K562 (cell line): ENCODE results near the gene LDB1. TPM values are rescaled to one million over a fixed set of nuclear protein-coding genes. Genes with fewer than 3 reads are reported as not detected.

ENCODE experiments used
- BRD9 ChIP-seq: fragments of 450-650 bp; IDR thresholded peaks from 2 replicates; pipeline ENCODE4 v1.6.1; 2018; ENCODE audit warnings: low read depth; ENCODE audit not compliant: partially characterized antibody
- CEBPB ChIP-seq: fragments of 450-650 bp; IDR thresholded peaks from 2 replicates; pipeline ENCODE4 v1.6.1; 2016; ENCODE audit warnings: missing genetic modification characterization, missing compliant biosample characterization
- E2F1 ChIP-seq: sonication (generic); formaldehyde crosslinking; IDR thresholded peaks from 2 replicates; pipeline ENCODE4 v1.8.1; 2023; ENCODE audit warnings: mild to moderate bottlenecking, missing genetic modification reagents, moderate library complexity
- FOXK2 ChIP-seq, 2 experiments: fragments of 450-650 bp; IDR thresholded peaks in 1 of 2; conservative IDR thresholded peaks in 1 of 2; 2 replicates each; pipeline ENCODE4 v1.6.1; 2016; ENCODE audit warnings: low read depth in 2 of 2, mild to moderate bottlenecking in 1 of 2
- GABPA ChIP-seq: fragments of 200-800 bp; sonication (Bioruptor generic); conservative IDR thresholded peaks from 2 replicates; pipeline ENCODE4 v1.6.1; 2016; ENCODE audit warnings: low read depth, missing genetic modification characterization, missing compliant biosample characterization
- JUN ChIP-seq, 2 experiments: sonication (generic) in 1 of 2; formaldehyde crosslinking in 1 of 2; IDR thresholded peaks; 2 replicates each; pipeline versions ENCODE4 v1.6.1 to v1.8.0; 2012 to 2022; ENCODE audit warnings: borderline replicate concordance in 2 of 2, mild to moderate bottlenecking in 2 of 2, improper control_type of control experiment in 1 of 2, low read depth in 1 of 2, low read length in 1 of 2, missing genetic modification reagents in 1 of 2
- L3MBTL2 ChIP-seq: fragments of 450-650 bp; IDR thresholded peaks from 2 replicates; pipeline ENCODE4 v1.6.1; 2016; ENCODE audit warnings: mild to moderate bottlenecking, moderate library complexity
- MAFK ChIP-seq: IDR thresholded peaks from 2 replicates; pipeline ENCODE4 v1.6.1; 2011; ENCODE audit warnings: low read length, improper control_type of control experiment
- MYBL2 ChIP-seq, 2 experiments: fragments of 450-650 bp in 1 of 2; sonication (generic) in 1 of 2; formaldehyde crosslinking in 1 of 2; IDR thresholded peaks; 2 replicates each; pipeline versions ENCODE4 v1.6.1 to v1.8.1; 2017 to 2022; ENCODE audit warnings: borderline replicate concordance in 1 of 2, inconsistent platforms in 1 of 2, low read depth in 1 of 2, mild to moderate bottlenecking in 1 of 2, missing genetic modification reagents in 1 of 2, moderate library complexity in 1 of 2
- POLR2G ChIP-seq: fragments of 200-400 bp; formaldehyde crosslinking; IDR thresholded peaks from 2 replicates; pipeline ENCODE4 v1.6.1; 2017; ENCODE audit warnings: low read depth, mild to moderate bottlenecking, antibody characterized with exemption, low read length, moderate library complexity
- RBM14 ChIP-seq: fragments of 200-400 bp; formaldehyde crosslinking; IDR thresholded peaks from 2 replicates; pipeline ENCODE4 v1.6.1; 2018; ENCODE audit warnings: low read depth, mild to moderate bottlenecking, low read length, moderate library complexity, borderline replicate concordance; ENCODE audit not compliant: insufficient read depth
- RBM15 ChIP-seq: fragments of 200-400 bp; formaldehyde crosslinking; IDR thresholded peaks from 2 replicates; pipeline ENCODE4 v1.6.1; 2018; ENCODE audit warnings: mild to moderate bottlenecking, low read length, moderate library complexity; ENCODE audit not compliant: insufficient read depth
- SFPQ ChIP-seq: fragments of 200-400 bp; formaldehyde crosslinking; IDR thresholded peaks from 2 replicates; pipeline ENCODE4 v1.6.1; 2017; ENCODE audit warnings: mild to moderate bottlenecking, low read depth, low read length, moderate library complexity
- SIN3B ChIP-seq: fragments of 450-650 bp; IDR thresholded peaks from 2 replicates; pipeline ENCODE4 v1.6.1; 2017; ENCODE audit warnings: low read depth, mild to moderate bottlenecking, moderate library complexity
- SMARCE1 ChIP-seq: fragments of 450-650 bp; IDR thresholded peaks from 2 replicates; pipeline ENCODE4 v1.7.1; 2016; ENCODE audit warnings: mild to moderate bottlenecking
- TAF1 ChIP-seq: IDR thresholded peaks from 2 replicates; pipeline ENCODE4 v1.6.1; 2011; ENCODE audit warnings: mild to moderate bottlenecking, low read length, moderate library complexity; ENCODE audit not compliant: insufficient read depth, control insufficient read depth, severe bottlenecking; ENCODE audit errors: extremely low read depth
- TBL1XR1 ChIP-seq, 2 experiments: IDR thresholded peaks; 2 replicates each; pipeline ENCODE4 v1.6.1; 2012; ENCODE audit warnings: improper control_type of control experiment in 2 of 2, low read length in 2 of 2, mild to moderate bottlenecking in 1 of 2
- USF1 ChIP-seq: sonication (generic); formaldehyde crosslinking; IDR thresholded peaks from 2 replicates; pipeline ENCODE4 v1.9.0; 2022; ENCODE audit warnings: mild to moderate bottlenecking, missing genetic modification reagents
- XRCC5 ChIP-seq: fragments of 200-400 bp; formaldehyde crosslinking; IDR thresholded peaks from 2 replicates; pipeline ENCODE4 v1.6.1; 2017; ENCODE audit warnings: low read depth, mild to moderate bottlenecking, low read length
- ZBTB7A ChIP-seq: IDR thresholded peaks from 2 replicates; pipeline ENCODE4 v1.6.1; 2011; ENCODE audit warnings: low read depth, mild to moderate bottlenecking, low read length, moderate library complexity, borderline replicate concordance; ENCODE audit not compliant: control insufficient read depth
- ZNF274 ChIP-seq: IDR thresholded peaks from 2 replicates; pipeline ENCODE4 v1.6.1; 2011; ENCODE audit warnings: low read depth, mild to moderate bottlenecking, low read length, moderate library complexity, borderline replicate concordance
- ZNF311 ChIP-seq: fragments of 250-450 bp; sonication (Bioruptor Pico); IDR thresholded peaks from 2 replicates; pipeline ENCODE4 v1.4.0; 2020; ENCODE audit warnings: mild to moderate bottlenecking, moderate library complexity
- polyA plus RNA-seq, 8 experiments: library from polyadenylated mRNA; depleted of rRNA in 4 of 8; stranded (reverse) in 5 of 8; unstranded in 3 of 8; fragments of >200 nt; fragmentation: Nextera tagmentation in 2 of 8; fragmentation: Illumina TruSeq in 1 of 8; extraction: Ambion mirVana in 2 of 8; extraction: Trizol in 1 of 8; gene quantifications; 2 replicates each; pipeline versions ENCODE4 v1.2.1 to v1.2.3, GENCODE V29; 2011 to 2014; ENCODE audit warnings: inconsistent platforms in 1 of 8, missing spikeins in 1 of 8
- total RNA-seq, 7 experiments: library from RNA; depleted of rRNA in 6 of 7; stranded (reverse); fragments of >200 nt in 6 of 7; fragmentation: Illumina TruSeq in 2 of 7; extraction: Trizol in 2 of 7; gene quantifications; 2 replicates each; pipeline versions ENCODE4 v1.2.1 to v1.2.3, GENCODE V29; 2011 to 2021; ENCODE audit warnings: low replicate concordance in 1 of 7

LDB1 gene
- total and polyA plus RNA-seq, 9 of the 15 experiments (the other 6 are each of a cell fraction or from before 2014, with no cell fraction given), result 1.9 to 137 (median 105) TPM

- TF ChIP-seq BRD9 (peak; percentile 58), POLR2G (peak; percentile 98), XRCC5 (peak; percentile 72; the same call in 1 of the 2 replicates), SIN3B (0 out of 2 replicates have a peak, but pooled peaks have one; percentile 38), RBM15 (no peak), JUN (IDR thresholded peaks at IDR 0.05; ENCODE audit: borderline replicate concordance, low read depth, low read length) (0 out of 2 replicates have a peak, but pooled peaks have one; percentile 31), JUN (CRISPR knock-in tag; IDR thresholded peaks at IDR 0.05; ENCODE audit: borderline replicate concordance) (no peak), TAF1 (peak; percentile 84), ZNF311 (CRISPR knock-in tag) (no peak), USF1 (CRISPR knock-in tag) (no peak), SMARCE1 (peak; percentile 73), FOXK2 (conservative IDR thresholded peaks at IDR 0.05 in 1 of 2, IDR thresholded peaks at IDR 0.05 in 1 of 2; ENCODE audit: low read depth in 2 of 2) (peak; percentile 60 to 75), MYBL2 (IDR thresholded peaks at IDR 0.05; ENCODE audit: low read depth) (no peak), MYBL2 (CRISPR knock-in tag; IDR thresholded peaks at IDR 0.05; ENCODE audit: borderline replicate concordance) (no peak), CEBPB (tag) (no peak), MAFK (peak; percentile 45), L3MBTL2 (peak; percentile 38; the same call in 1 of the 2 replicates), ZNF274 (no peak; the same call in 1 of the 2 replicates), SFPQ (no peak), GABPA (tag) (peak; percentile 84), RBM14 (peak; percentile 40; the same call in 1 of the 2 replicates), E2F1 (CRISPR knock-in tag) (peak; percentile 64; the same call in 1 of the 2 replicates), TBL1XR1 (IDR thresholded peaks at IDR 0.05; ENCODE audit: low read length in 2 of 2) (peak in 1 of 2 experiments; percentile 65; a peak in 2 of 4 replicates), ZBTB7A (peak; percentile 72)
Measured at GRCh38 chr10:102132563-102133372, 12.6 kb upstream of the LDB1 start, which contains the start of gene PPRC1 (continued).
